NB4 (cell line): ENCODE data around the gene NGFR.

Experiments
- DNase-seq: peaks from one replicate; pipeline ENCODE4 v3.0.0; 2010; ENCODE audit warnings: low read depth
- H3K4me3 ChIP-seq: one replicate; pipeline ENCODE4 v1.5.1; 2011; ENCODE audit warnings: mild to moderate bottlenecking, low read depth, low read length, moderate library complexity
- MYC ChIP-seq: IDR thresholded peaks from 2 replicates; pipeline ENCODE4 v1.6.1; 2011; ENCODE audit warnings: low read depth, low read length
- POLR2A ChIP-seq: IDR thresholded peaks from 2 replicates; pipeline ENCODE4 v1.6.1; 2011; ENCODE audit warnings: mild to moderate bottlenecking; ENCODE audit not compliant: insufficient read length; ENCODE audit errors: extremely low read depth
- TF ChIP-seq, protein P1 (sequence below): IDR thresholded peaks from one replicate; pipeline ENCODE4 v1.5.1; 2012; ENCODE audit warnings: low read depth, low read length
- TF ChIP-seq, protein P2 (sequence below): IDR thresholded peaks from 2 replicates; pipeline ENCODE4 v1.6.1; 2011; ENCODE audit warnings: low read depth, low read length

The NGFR gene

DNA sequence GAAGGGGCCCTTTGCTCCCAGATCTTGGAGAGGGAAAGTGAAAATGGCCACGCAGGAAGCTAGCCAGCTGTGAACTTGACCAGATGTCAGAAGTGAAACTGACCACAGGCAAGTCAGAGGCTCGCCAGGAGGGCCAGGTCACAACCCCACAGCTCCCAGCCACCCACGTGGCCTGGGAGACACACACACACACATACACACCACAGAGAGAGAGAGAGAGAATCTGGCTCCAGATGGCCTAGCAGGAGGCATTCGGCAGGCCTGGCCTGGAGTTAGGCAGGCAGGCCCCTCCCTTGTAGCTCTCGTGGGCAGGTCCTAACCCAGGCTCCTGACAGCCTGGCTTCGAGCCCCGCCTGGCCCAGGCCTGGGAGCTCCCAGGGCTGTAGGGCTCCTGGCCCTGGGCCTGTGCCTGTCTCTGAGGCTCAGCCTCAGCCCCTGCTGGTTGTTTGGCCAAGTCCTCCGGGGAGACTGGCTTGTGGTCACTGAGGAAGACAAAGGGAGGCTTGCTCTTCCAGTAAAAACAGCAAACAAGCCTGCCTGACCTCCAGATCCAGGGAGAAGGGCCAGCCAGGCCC is 20.2 kb downstream of the NGFR start:
- no peak for TF ChIP-seq POLR2A
- TF ChIP-seq, protein P1, sequence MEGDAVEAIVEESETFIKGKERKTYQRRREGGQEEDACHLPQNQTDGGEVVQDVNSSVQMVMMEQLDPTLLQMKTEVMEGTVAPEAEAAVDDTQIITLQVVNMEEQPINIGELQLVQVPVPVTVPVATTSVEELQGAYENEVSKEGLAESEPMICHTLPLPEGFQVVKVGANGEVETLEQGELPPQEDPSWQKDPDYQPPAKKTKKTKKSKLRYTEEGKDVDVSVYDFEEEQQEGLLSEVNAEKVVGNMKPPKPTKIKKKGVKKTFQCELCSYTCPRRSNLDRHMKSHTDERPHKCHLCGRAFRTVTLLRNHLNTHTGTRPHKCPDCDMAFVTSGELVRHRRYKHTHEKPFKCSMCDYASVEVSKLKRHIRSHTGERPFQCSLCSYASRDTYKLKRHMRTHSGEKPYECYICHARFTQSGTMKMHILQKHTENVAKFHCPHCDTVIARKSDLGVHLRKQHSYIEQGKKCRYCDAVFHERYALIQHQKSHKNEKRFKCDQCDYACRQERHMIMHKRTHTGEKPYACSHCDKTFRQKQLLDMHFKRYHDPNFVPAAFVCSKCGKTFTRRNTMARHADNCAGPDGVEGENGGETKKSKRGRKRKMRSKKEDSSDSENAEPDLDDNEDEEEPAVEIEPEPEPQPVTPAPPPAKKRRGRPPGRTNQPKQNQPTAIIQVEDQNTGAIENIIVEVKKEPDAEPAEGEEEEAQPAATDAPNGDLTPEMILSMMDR = no peak
- TF ChIP-seq, protein P2, sequence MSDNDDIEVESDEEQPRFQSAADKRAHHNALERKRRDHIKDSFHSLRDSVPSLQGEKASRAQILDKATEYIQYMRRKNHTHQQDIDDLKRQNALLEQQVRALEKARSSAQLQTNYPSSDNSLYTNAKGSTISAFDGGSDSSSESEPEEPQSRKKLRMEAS = peak; percentile 84
- TF ChIP-seq MYC = 0 out of 2 replicates have a peak, but pooled peaks have one; percentile 17
- DNase-seq = peak; percentile 72
- no peak overlapping the region for H3K4me3 ChIP-seq

DNA sequence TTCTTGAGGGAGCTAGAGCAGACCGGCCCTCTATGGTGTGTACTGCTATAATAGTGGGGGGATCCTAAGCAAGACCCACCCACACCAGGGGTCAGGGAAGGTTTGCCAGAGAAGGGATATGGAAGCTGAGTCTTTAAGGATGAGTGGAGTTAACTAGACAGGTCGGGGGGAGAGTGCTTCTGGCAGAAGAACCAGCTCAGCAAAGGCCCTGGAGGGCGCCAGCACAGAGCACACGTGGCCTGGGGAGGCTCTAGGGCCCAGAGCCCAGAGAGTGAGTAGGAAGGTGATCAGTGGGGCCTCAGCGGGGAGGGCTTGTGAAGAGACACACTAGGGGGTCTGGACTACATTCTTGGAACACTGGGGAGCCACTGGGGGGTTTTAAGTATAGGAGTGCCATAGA is 21.1 kb downstream of the NGFR start:
- no peak overlapping the region for H3K4me3 ChIP-seq
- no peak for DNase-seq
- TF ChIP-seq POLR2A = no peak
- TF ChIP-seq, protein P1 = no peak
- no peak for TF ChIP-seq MYC
- TF ChIP-seq, protein P2 = no peak

DNA sequence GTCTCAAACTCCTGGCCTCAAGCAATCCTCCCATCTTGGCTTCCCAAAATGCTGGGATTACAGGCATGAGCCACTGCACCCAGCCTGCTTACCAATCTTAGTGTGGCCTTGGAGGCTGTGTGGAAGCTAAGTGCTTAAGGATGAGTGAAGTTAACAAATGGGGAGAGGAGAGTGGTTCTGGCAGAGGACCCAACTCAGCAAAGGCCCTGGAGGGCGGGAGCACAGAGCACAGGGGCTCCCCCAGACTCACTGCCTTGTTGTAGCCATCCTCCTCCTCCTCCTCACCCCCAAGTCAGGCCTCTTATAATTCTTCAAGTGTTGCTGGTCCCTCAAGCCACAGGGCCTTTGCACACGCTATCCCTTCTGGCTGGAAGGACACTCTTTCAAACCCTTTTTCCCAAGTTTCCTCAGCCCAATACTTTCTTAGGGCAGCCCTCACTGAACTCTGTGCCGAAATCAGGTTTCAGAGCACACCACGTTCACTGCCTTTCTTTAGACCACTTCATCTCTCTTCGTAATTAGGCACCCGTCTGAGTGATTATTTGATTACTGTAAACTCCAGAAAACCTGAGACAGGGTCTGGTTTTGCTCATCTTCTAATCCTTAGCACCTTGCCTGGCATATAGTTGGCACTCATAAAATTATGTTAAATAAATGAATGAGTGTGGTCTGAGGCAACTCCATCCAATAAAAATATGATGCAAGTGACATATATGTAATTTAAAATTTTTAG is 23.4 kb downstream of the NGFR start:
- no peak for TF ChIP-seq MYC
- TF ChIP-seq, protein P2 = no peak
- TF ChIP-seq, protein P1 = no peak
- TF ChIP-seq POLR2A = no peak
- DNase-seq = no peak

DNA sequence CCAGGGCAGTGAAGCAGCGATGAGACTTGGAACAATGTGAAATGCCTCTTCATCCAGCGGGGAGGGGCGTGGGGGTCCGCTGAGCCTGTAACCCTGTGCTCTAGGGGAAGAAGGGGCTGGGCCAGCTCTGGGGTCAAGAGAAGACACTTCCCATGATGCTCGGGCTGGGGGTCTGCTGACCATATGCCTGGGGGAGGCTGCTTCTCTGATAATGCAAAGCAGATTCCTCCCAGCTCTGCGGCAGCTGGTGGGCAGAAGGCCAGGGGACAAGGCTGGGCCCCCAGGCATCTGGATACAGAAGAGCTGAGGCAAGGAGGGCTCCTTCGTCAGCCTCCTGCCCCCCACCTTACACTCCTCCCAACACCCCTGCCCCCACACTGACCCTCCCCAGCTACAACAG is 24.7 kb downstream of the NGFR start:
- H3K4me3 ChIP-seq = no peak overlapping the region
- DNase-seq = no peak
- TF ChIP-seq, protein P2 = no peak
- TF ChIP-seq POLR2A (no peak), MYC (no peak)
- TF ChIP-seq, protein P1 = no peak

More for the DNA sequence above, 23.4 kb downstream of the NGFR start:
- no peak overlapping the region for H3K4me3 ChIP-seq

DNA sequence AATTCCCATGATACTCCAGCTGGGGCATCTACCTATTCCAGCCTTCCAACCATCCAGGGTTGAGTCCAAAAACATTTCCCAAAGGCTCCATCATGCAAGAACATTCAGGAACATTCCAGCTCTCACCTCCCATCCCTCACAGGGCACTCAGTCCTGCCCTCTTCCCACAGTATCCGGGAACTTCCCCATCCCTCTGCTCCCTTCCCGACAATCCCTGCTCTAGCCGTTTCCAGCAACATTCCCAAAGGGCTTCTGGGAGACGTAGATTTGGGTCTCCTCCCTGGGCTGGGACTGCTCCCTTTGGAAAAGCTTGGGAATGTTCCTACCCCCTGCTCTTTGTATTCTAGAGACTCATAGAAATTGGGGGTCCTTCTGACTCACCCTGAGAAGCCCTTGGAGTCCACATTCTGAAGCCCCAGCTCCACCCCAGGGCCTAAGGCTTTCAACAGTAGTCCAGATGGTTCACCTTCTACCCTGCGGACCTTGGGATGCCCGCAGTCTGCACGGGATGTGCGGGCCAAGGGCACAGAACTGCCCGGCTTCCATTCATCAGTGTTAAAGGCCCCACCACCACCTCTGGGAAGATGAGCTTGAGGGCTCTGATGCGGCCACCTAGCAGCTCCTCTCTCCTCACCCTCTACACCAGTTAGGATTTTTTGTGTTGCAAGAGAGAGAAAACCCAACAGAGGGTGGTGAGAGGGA is 25.4 kb downstream of the NGFR start:
- no peak overlapping the region for H3K4me3 ChIP-seq
- no peak for TF ChIP-seq MYC
- TF ChIP-seq, protein P1 = no peak
- TF ChIP-seq POLR2A = no peak
- TF ChIP-seq, protein P2 = no peak
- DNase-seq = no peak
